ENCODE measurements around the gene CDHR3.

GRCh38 chr7:105934572-105935185 lies 28.4 kb upstream of the CDHR3 start:
- TF ChIP-seq, protein P1, sequence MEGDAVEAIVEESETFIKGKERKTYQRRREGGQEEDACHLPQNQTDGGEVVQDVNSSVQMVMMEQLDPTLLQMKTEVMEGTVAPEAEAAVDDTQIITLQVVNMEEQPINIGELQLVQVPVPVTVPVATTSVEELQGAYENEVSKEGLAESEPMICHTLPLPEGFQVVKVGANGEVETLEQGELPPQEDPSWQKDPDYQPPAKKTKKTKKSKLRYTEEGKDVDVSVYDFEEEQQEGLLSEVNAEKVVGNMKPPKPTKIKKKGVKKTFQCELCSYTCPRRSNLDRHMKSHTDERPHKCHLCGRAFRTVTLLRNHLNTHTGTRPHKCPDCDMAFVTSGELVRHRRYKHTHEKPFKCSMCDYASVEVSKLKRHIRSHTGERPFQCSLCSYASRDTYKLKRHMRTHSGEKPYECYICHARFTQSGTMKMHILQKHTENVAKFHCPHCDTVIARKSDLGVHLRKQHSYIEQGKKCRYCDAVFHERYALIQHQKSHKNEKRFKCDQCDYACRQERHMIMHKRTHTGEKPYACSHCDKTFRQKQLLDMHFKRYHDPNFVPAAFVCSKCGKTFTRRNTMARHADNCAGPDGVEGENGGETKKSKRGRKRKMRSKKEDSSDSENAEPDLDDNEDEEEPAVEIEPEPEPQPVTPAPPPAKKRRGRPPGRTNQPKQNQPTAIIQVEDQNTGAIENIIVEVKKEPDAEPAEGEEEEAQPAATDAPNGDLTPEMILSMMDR (IDR thresholded peaks at IDR 0.05) = peak; percentile 51
- no peak for TF ChIP-seq EZH2 (IDR thresholded peaks at IDR 0.05)

Measured in neural progenitor cell (in vitro differentiated cells).